Astrocyte of the hippocampus (primary cell): ENCODE results near the gene KREMEN2.
"Not testable (repeated sequence)": the region's sequence is repeated elsewhere in the genome, so short reads cannot be mapped to it uniquely, and the experiment has no call there.

ENCODE experiments used
- DNase-seq: peaks from one replicate; pipeline ENCODE4 v3.0.0; 2011; ENCODE audit warnings: low read depth, low spot score

The KREMEN2 gene

GRCh38 chr16:2963723-2964474 lies at the start of gene KREMEN2:
KREMEN2 (plus strand) TSS chr16:2964275; CDS start chr16:2964521, 246 bp downstream.
- peak; percentile 39 for DNase-seq

- no peak for DNase-seq
These were observed 48.7 kb upstream of the KREMEN2 start for GRCh38 chr16:2915196-2915929.

GRCh38 chr16:2919511-2920255 lies 44.4 kb upstream of the KREMEN2 start:
- peak; percentile 79 for DNase-seq

- no peak for DNase-seq
These were observed 40.6 kb upstream of the KREMEN2 start for GRCh38 chr16:2923481-2923880.

- DNase-seq, result peak; percentile 20
These were observed 38.9 kb upstream of the KREMEN2 start for GRCh38 chr16:2924901-2925755.

- DNase-seq, result no peak
These were observed 38.0 kb upstream of the KREMEN2 start for GRCh38 chr16:2925951-2926649.

- no peak for DNase-seq
These were observed 37.5 kb upstream of the KREMEN2 start for GRCh38 chr16:2926650-2926999.

- DNase-seq, result peak; percentile 90
These were observed 36.9 kb upstream of the KREMEN2 start for GRCh38 chr16:2927010-2927646.

- not testable (repeated sequence) for DNase-seq
These were observed 35.9 kb upstream of the KREMEN2 start for GRCh38 chr16:2928151-2928550.

GRCh38 chr16:2928796-2929195 lies 35.3 kb upstream of the KREMEN2 start:
- no peak for DNase-seq

- no peak for DNase-seq
These were observed 34.4 kb upstream of the KREMEN2 start for GRCh38 chr16:2929693-2930092.

GRCh38 chr16:2930236-2930635 lies 33.8 kb upstream of the KREMEN2 start:
- DNase-seq, result no peak

GRCh38 chr16:2931231-2931914 lies 32.7 kb upstream of the KREMEN2 start:
- DNase-seq, result not testable (repeated sequence)

GRCh38 chr16:2933136-2933535 lies 30.9 kb upstream of the KREMEN2 start:
- DNase-seq, result no peak

- no peak for DNase-seq
These were observed 30.4 kb upstream of the KREMEN2 start for GRCh38 chr16:2933701-2934100.

GRCh38 chr16:2934450-2934849 lies 29.6 kb upstream of the KREMEN2 start:
- no peak for DNase-seq

GRCh38 chr16:2936436-2937011 lies 27.6 kb upstream of the KREMEN2 start:
- DNase-seq, result no peak

- no peak for DNase-seq
These were observed 26.9 kb upstream of the KREMEN2 start for GRCh38 chr16:2937170-2937569.

- no peak for DNase-seq
These were observed 25.9 kb upstream of the KREMEN2 start for GRCh38 chr16:2938206-2938605.
